GM19043 (cell line): ENCODE results near the gene QSOX1.

Source experiments
- ATAC-seq: cut with Tn5 transposase; IDR thresholded peaks from one replicate; pipeline ENCODE4 v1.9.1; 2021; ENCODE audit warnings: low read depth; ENCODE audit not compliant: unreplicated experiment

QSOX1 gene

GRCh38 chr1:180210008-180210620 lies 55.4 kb downstream of the QSOX1 start:
- ATAC-seq, result no peak

DNA sequence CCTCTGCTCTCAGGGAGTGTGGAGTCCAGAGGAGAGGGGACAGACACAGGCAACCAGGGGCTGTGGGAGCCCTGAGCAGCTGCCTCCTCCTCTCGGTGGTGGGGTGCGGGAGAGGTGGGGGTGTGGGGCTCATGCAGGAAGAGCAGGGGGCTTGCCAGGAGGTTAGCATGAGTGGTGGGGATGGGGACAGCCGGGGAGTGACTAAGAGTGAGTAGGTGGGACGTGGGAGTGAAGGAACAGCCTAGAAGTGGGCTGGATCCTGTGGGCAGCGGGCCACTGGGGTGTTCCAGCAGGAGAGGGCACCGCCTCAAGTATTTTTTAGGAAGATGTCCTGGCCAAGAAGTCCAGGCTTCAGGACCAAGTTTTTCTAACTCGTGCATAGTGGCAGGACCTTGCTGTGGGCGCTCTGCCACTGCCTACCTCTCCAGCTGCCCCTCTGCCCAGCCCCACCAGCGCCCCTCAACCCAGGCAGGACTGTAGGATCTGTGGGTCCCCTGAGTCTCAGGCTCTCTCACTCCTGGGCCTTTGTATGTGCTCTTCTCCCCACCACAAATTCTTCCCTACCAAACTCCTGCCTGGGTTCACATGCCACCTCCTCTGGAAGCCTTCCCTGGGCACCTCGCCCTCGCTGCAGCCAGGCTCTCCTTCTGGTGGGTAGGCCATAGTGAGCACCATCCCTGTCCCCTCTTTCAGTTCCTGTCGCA lies 56.6 kb downstream of the QSOX1 start:
- ATAC-seq, result no peak

- ATAC-seq, result no peak
Measured at GRCh38 chr1:180211860-180212229, 57.2 kb downstream of the QSOX1 start.

DNA sequence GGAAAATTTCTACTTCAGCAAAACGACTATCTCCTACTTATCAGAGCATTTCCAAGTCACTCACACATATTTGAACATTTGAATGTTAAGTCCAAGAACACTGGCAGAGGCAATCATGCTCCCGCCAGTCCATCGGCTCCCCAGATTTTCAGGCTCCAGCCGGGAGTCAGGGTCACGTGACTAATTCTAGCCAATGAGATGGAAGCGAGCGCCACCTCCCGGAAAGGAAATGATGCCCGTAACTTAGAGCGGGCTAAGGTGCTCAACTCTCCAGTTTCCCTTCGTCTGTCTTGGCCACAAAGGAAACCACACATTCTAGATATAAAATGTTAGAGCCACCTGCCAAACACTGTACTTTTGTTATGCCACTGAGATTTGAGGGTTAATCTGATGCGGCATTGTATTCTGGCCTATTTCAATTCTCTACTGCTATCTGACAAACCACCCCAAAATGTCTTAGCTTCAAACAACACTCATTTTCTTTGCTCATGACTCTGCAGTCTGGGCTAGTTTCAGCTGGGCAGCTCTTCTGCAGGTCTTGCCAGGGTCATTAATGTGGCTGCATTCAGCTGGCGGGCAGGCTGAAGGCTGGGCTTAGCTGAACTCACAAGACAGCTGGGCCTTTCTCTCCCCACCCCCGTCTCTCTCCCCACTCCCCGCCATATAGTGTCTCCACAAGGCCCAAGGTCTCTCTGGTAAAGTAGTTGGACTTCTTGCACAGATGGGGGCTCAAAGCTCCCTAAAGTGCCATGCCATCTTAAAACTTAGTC lies 58.9 kb downstream of the QSOX1 start:
- ATAC-seq, result peak; percentile 40

DNA sequence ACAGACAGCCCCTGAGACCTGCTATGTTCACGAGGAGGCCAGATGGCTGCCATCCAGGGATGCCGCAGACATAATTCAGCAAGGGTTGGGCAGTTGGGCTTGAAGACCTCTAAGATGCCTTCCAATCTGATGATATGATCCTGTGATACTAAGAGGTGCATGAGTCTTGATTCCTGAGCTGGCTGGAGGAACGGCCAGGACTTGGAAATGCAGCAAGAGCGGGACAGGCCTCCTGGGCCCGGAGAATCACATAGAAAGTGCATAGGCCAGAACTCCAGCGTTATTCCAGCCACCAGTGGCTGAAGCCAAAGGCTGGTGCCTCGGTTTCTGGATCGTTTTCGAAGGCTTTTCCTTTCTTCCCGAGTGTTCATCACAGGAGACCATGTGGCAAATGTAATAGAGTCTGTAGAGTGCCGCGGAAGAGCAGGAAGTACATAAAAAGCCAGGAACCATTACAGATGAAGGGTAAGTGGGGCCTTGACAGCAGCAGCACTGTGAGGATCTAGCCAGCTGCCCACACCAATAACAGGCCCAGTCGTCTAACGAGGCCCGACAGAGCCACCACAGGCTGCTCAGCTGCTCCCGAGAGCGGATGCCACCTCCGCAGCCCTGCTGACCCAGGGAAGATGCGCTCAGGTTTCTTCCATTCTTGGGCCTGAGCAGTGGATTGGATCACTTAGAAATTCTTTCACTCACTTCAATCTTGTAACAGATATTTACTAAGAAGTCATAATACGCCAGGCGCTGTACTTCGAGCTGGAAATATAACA lies 61.4 kb downstream of the QSOX1 start:
- ATAC-seq, result no peak

- ATAC-seq, result no peak
Measured at GRCh38 chr1:180217006-180217405, 62.3 kb downstream of the QSOX1 start.

DNA sequence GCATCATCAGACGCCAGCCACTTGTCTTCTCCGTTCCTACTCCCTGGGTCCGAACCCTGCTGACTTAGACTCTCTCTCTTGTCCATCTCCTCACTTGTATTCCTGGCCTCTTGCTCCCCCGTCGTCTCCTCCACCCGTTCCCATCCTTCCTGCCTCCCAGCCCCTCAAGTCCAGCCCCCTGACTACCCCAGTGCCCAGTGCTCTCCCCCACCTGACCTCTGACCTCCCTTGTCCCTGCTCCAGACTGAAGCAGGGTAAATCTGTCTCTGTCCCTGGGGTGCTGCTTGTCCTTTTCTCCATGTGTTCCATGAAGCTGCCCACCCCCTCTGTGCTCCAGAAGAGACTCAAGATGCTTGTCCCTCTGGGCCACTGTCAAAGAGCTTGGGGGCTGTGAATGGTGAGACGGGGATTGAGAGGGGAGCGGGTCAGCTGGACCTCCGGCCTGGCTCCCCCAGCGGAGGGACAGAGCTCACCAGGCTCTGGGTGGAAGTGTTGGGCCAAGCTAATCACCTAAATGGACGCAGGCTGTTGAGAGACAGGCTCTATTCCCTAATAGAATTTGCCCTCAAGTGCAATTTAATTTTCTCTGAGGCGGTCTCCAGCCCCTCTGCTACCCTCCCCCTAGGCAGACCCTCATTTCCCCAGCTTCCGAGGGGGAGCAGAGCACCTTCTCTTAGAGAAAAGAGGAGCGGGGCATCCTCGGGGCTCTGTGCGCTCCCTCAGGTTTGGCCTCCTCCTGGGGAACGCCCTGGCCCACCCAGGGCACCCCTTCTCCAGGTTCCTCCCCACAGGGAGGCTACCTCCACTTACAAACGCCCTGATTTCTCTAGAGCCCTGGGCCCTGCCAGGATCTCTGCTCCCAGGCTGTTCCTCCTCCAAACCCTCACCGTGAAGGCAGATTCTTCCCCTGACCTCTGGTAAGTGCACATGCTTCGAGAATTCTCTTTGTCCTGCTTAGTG lies 64.4 kb downstream of the QSOX1 start:
- ATAC-seq, result no peak

GRCh38 chr1:180219776-180220175 lies 65.1 kb downstream of the QSOX1 start:
- no peak for ATAC-seq

DNA sequence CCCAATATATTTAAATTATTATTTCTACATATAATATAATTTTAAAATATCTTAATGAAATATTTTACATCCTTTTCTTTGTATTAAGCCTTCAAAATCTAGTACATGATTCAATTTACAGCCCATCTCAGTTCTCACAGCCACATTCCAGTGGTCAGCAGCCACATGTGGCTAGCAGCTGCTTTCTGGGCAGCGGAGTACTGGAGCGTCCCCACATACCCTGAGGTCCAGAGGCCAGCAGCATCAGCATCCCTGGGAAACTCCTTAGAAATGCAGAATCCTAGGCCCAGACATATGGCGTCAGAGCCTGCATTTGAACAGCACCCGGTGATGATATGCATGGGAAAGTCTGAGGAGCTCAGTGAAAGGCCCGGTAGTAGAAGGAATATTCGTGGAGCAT lies 66.8 kb downstream of the QSOX1 start:
- no peak for ATAC-seq

- no peak for ATAC-seq
Measured at GRCh38 chr1:180224902-180225301, 70.2 kb downstream of the QSOX1 start.

DNA sequence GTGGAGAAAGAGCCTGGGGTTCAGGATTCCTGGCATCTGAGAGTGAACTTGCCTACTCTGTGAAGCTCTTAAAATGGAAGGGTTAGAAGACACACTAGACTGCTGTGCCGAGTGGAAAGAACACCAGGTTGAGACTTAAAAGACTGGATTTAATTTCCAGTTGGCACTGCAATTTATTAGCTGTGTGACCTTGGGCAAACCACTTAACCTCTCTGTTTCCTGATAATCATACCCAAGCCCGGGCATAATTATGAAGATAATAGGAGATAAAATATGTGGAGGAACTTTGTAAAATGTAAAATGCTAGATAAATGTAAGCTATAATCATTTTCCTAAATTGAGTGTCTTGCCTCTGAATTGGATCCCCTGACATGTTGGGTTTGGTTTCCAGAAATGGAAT lies 70.7 kb downstream of the QSOX1 start:
- ATAC-seq, result no peak

DNA sequence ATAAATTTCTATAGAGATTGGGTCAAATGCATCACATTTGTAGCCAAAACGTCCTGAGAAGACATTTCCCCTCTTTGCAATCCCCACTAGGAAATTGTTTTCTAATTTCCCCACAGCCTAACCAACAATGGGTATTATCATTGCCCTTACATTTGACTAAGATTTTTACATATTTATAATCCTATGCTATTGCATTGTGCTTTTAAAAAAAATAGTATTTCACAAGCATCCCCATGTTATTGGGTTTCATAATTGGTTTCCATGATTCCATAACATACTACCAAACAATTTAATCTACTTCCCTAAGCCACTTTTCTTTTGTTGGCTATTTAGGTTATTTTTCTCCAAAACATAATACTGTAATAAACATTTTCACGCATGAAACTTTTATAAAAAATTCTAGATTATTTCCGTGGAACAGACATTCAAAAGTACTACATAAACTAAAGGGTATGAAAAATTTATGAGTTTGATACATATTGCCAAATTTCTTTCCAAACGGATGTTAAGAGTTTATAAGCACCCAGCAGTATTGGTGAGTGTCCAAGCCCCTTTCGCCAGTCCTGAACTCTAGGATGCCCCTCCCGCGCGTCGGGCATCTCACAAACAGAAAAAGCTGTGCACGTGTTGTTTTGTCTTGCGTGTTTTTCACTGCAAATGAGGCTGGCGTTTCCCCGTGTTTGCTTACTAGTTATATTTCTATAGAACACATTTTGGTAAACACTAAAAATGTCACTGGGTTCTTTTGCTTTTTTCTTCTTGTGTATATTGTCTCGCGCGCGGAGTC lies 73.4 kb downstream of the QSOX1 start:
- ATAC-seq, result no peak

- no peak for ATAC-seq
Measured at GRCh38 chr1:180228648-180229482, 74.2 kb downstream of the QSOX1 start.

- ATAC-seq, result no peak
Measured at GRCh38 chr1:180229483-180230415, 75.1 kb downstream of the QSOX1 start, which contains the start of gene LHX4. Gene LHX4 (plus strand): TSS chr1:180230264. CDS start chr1:180230530, 266 bp downstream.

DNA sequence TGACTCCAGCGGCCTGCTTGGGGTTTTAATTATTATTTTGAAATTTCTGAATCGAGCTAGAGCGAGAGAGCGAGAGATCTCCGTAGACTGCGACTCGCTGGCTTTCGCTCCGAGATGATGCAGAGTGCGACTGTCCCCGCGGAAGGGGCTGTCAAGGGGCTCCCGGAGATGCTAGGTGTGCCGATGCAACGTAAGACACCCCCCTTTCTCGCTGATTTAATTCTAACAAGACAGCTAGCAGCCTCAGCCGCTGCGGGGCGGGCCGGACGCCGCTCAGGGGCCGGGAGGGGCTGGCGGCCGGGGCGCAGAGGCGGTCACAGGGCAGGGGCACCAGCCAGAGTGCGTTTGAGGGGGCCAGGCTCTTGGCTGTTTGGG lies 75.7 kb downstream of the QSOX1 start:
- ATAC-seq, result no peak

DNA sequence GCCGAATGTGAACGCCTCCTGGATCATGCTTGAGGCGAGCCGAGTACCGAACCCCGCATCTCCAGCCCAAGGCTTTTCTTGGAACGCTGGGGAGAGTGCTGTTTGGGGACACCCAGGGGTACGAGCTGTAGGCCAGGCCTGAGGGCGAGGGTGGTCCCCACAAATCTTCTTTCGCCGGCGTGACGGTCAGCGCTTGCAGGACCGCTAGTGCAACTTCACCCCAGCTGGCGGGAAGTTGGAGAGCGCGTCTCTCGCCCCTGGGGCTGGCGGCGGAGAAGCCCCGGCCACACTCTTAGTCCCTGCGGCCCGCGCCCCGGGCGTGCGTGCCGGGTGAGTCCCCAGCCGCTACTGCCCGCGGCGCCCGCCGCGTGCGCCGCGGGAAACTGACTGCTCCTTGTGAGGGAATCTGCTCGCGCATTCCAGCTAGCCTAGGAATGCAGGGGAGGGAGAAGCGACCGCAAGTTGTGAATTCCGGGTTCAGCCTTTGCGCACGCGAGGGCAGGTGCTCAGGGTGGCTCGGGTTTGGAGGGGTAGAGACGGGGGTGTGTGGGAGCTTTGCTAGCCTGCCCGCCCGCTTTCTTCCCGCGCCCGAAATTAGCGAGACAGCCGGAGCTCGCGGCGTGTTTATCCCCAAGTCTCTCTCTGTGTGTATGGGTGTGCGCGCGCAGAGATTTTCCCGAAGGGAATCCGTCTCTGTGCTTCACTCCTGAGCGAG lies 76.3 kb downstream of the QSOX1 start:
- ATAC-seq, result no peak

DNA sequence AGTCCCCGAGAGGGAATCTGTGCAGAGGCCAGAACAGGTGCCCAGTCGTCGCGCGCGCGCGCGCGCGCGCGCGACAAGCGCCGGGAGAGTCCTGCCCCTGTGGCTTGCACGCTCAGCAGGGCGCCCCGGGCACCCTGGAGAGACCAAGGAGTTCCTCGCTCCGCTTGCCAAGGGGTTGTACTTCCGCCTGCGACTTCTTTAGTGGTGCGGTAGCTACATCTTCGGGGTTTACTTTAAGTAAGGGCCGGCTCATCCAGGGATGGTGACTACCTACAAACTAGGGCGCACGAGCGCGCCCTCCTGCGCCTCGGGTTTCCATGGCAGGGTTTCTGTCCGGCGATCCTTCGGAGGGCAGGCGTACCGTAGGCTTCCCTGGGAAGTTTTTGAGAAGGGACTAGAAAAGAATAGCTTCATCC lies 76.8 kb downstream of the QSOX1 start:
- ATAC-seq, result no peak
